ENCODE data around the gene ACTL10.

DNA sequence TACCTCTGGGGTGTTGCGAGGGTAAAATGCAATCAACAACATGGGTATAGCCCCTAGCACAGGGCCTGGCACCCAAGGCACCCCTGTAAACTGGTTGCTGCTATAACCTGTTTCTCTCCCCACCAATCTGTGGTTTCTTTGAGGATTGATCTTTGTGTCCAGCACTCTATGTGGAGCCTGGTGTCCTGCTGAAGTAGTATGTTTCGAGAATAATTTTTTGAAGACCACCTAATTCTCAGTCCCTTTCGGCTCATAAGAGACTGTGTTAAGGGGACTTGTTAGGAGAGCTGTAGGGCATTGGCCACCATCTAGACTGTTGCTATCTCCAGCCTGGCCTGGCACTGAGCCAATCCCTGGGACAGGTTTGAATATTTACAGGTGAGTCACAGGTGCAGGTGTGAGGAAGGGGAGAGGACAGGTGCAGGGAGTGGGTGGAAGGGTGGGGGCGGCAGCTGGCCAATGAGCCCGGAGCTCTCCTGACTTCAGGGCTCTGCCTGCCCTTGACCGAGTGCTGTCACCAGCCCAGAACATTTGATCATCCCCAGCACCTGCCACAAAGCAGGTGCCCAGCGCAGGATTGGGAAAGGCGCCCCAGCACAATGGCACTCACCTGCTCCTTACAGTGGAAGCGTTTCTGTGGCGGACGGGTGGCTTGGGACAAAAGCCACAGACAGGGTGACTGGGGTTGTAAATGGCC, 12.7 kb upstream of the ACTL10 start:
- TF ChIP-seq, protein P1, sequence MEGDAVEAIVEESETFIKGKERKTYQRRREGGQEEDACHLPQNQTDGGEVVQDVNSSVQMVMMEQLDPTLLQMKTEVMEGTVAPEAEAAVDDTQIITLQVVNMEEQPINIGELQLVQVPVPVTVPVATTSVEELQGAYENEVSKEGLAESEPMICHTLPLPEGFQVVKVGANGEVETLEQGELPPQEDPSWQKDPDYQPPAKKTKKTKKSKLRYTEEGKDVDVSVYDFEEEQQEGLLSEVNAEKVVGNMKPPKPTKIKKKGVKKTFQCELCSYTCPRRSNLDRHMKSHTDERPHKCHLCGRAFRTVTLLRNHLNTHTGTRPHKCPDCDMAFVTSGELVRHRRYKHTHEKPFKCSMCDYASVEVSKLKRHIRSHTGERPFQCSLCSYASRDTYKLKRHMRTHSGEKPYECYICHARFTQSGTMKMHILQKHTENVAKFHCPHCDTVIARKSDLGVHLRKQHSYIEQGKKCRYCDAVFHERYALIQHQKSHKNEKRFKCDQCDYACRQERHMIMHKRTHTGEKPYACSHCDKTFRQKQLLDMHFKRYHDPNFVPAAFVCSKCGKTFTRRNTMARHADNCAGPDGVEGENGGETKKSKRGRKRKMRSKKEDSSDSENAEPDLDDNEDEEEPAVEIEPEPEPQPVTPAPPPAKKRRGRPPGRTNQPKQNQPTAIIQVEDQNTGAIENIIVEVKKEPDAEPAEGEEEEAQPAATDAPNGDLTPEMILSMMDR (IDR thresholded peaks at IDR 0.05), result no peak
- TF ChIP-seq EZH2 (IDR thresholded peaks at IDR 0.05; ENCODE audit: borderline replicate concordance, insufficient read depth, low read depth, low read length, poor library complexity, severe bottlenecking), result no peak
